HG03460 (cell line): ENCODE results near the gene PCDHGC3.

Experiments used
- ATAC-seq: cut with Tn5 transposase; IDR thresholded peaks from one replicate; pipeline ENCODE4 v1.9.1; 2021; ENCODE audit not compliant: unreplicated experiment

PCDHGC3 gene

GRCh38 chr5:141519605-141520565 is 44.1 kb downstream of the PCDHGC3 start:
- no peak for ATAC-seq

GRCh38 chr5:141521244-141521781 is 45.5 kb downstream of the PCDHGC3 start:
- ATAC-seq: no peak

GRCh38 chr5:141522301-141522700 is 46.5 kb downstream of the PCDHGC3 start:
- no peak for ATAC-seq

- ATAC-seq: no peak
Measured at GRCh38 chr5:141523991-141524390, 48.2 kb downstream of the PCDHGC3 start.

- peak; percentile 60 for ATAC-seq
Measured at GRCh38 chr5:141524604-141525597, 49.1 kb downstream of the PCDHGC3 start.

GRCh38 chr5:141525653-141526052 is 49.9 kb downstream of the PCDHGC3 start:
- ATAC-seq: no peak

- no peak for ATAC-seq
Measured at GRCh38 chr5:141527426-141527825, 51.7 kb downstream of the PCDHGC3 start.
